IMR-90 (cell line): ENCODE results near the gene SIGLEC15. TPM values are rescaled to one million over a fixed set of nuclear protein-coding genes. Genes with fewer than 3 reads are reported as not detected.
A peak's percentile ranks its signal among the peaks of the same experiment; 100 is the strongest.

Experiments used
- ATAC-seq: fragments of 200-7000 bp; cut with Tn5 transposase; 2 replicates; pipeline ENCODE4 v1.9.1; 2020; ENCODE audit warnings: low read depth, mild to moderate bottlenecking, moderate library complexity
- BruUV-seq: library from RNA; stranded (reverse); fragments of 400-500 nt; replicated peaks from 2 replicates; lab custom pipeline; 2021; lab: Mats Ljungman, UMichigan
- CTCF ChIA-PET: fragments of 300-600 bp; formaldehyde crosslinking; extraction: SDS; loops from one replicate; lab custom pipeline; 2021; ENCODE audit warnings: antibody characterized with exemption; lab: Yijun Ruan, JAX
- POLR2A ChIA-PET: fragments of 300-600 bp; sonication (Branson Sonifier 250); formaldehyde crosslinking; loops from one replicate; lab custom pipeline; 2022; ENCODE audit warnings: antibody characterized with exemption; ENCODE audit not compliant: unreplicated experiment; lab: Charles Lee
- DNase-seq: peaks from one replicate; pipeline ENCODE4 v3.0.0; 2013
- H2AFZ ChIP-seq: replicated peaks from 2 replicates; pipeline ENCODE3; 2013; ENCODE audit warnings: low read length, mild to moderate bottlenecking; ENCODE audit not compliant: poor library complexity
- H2AK5ac ChIP-seq: 2 replicates; pipeline ENCODE4 v1.6.1; 2013; ENCODE audit warnings: low read depth, low read length, inconsistent platforms
- H2AK9ac ChIP-seq: replicated peaks from 2 replicates; pipeline ENCODE3; 2013; ENCODE audit warnings: mild to moderate bottlenecking, low read depth, low read length, moderate library complexity; ENCODE audit not compliant: poor library complexity
- H2BK120ac ChIP-seq: 2 replicates; pipeline ENCODE4 v1.6.1; 2013; ENCODE audit warnings: low read depth, low read length, inconsistent platforms
- H2BK15ac ChIP-seq: 3 replicates; pipeline ENCODE4 v1.6.1; 2013; ENCODE audit warnings: low read depth, low read length, inconsistent platforms
- H2BK20ac ChIP-seq: 2 replicates; pipeline ENCODE4 v1.6.1; 2013; ENCODE audit warnings: low read depth, mild to moderate bottlenecking, inconsistent platforms, low read length, moderate library complexity
- H2BK5ac ChIP-seq: 2 replicates; pipeline ENCODE4 v1.6.1; 2013; ENCODE audit warnings: mild to moderate bottlenecking, low read depth, low read length, inconsistent platforms; ENCODE audit not compliant: poor library complexity, severe bottlenecking
- H3K14ac ChIP-seq: replicated peaks from 2 replicates; pipeline ENCODE4 v1.6.1; 2013; ENCODE audit warnings: low read depth, low read length, inconsistent platforms
- H3K18ac ChIP-seq: 2 replicates; pipeline ENCODE4 v1.6.1; 2013; ENCODE audit warnings: low read depth, low read length, control low read depth
- H3K23ac ChIP-seq: 2 replicates; pipeline ENCODE4 v1.6.1; 2013; ENCODE audit warnings: low read depth, low read length, inconsistent platforms
- H3K27ac ChIP-seq: 2 replicates; pipeline ENCODE4 v1.5.1; 2013; ENCODE audit warnings: mild to moderate bottlenecking, control low read depth, low read length; ENCODE audit not compliant: insufficient read depth
- H3K27me3 ChIP-seq: 2 replicates; pipeline ENCODE4 v1.6.1; 2013; ENCODE audit warnings: low read length; ENCODE audit not compliant: control insufficient read depth, insufficient read depth
- H3K36me3 ChIP-seq: 2 replicates; pipeline ENCODE4 v1.6.1; 2013; ENCODE audit warnings: low read length, mixed read lengths; ENCODE audit not compliant: control insufficient read depth, insufficient read depth
- H3K4ac ChIP-seq: 2 replicates; pipeline ENCODE4 v1.6.1; 2013; ENCODE audit warnings: low read depth, low read length, inconsistent platforms
- H3K4me1 ChIP-seq: 2 replicates; pipeline ENCODE4 v1.6.1; 2013; ENCODE audit warnings: low read length, mixed read lengths; ENCODE audit not compliant: control insufficient read depth, insufficient read depth
- H3K4me2 ChIP-seq: 2 replicates; pipeline ENCODE4 v1.6.1; 2013; ENCODE audit warnings: low read depth, mild to moderate bottlenecking, control low read depth, low read length, moderate library complexity
- H3K4me3 ChIP-seq: 2 replicates; pipeline ENCODE4 v1.5.1; 2013; ENCODE audit warnings: low read depth, mild to moderate bottlenecking, control low read depth, low read length, moderate library complexity; ENCODE audit not compliant: insufficient read depth
- H3K56ac ChIP-seq: 2 replicates; pipeline ENCODE4 v1.6.1; 2013; ENCODE audit warnings: low read length, inconsistent platforms; ENCODE audit not compliant: insufficient read depth; ENCODE audit errors: extremely low read depth
- H3K79me1 ChIP-seq, 2 experiments: 2 replicates each; pipeline ENCODE4 v1.6.1; 2013; ENCODE audit warnings: low read length in 2 of 2, inconsistent platforms in 1 of 2, low read depth in 1 of 2
- H3K9ac ChIP-seq: 2 replicates; pipeline ENCODE4 v1.6.1; 2013; ENCODE audit warnings: low read depth, low read length, control low read depth
- H3K9me1 ChIP-seq: 2 replicates; pipeline ENCODE4 v1.6.1; 2013; ENCODE audit warnings: low read length, inconsistent platforms; ENCODE audit not compliant: insufficient read depth
- H3K9me3 ChIP-seq: 2 replicates; pipeline ENCODE4 v1.6.1; 2013; ENCODE audit warnings: low read length; ENCODE audit not compliant: control insufficient read depth, insufficient read depth
- H4K20me1 ChIP-seq: 2 replicates; pipeline ENCODE4 v1.6.1; 2013; ENCODE audit warnings: low read length, inconsistent platforms; ENCODE audit not compliant: insufficient read depth
- H4K5ac ChIP-seq: 2 replicates; pipeline ENCODE4 v1.6.1; 2013; ENCODE audit warnings: mild to moderate bottlenecking, low read depth, low read length, control low read depth
- H4K8ac ChIP-seq, 2 experiments: 2 replicates each; pipeline ENCODE4 v1.6.1; 2013; ENCODE audit warnings: low read depth in 2 of 2, low read length in 2 of 2, control low read depth in 1 of 2, inconsistent platforms in 1 of 2
- H4K91ac ChIP-seq: 2 replicates; pipeline ENCODE4 v1.6.1; 2013; ENCODE audit warnings: low read depth, low read length, inconsistent platforms; ENCODE audit not compliant: insufficient read depth
- BHLHE40 ChIP-seq: fragments of 150-350 bp; IDR thresholded peaks from 2 replicates; pipeline ENCODE4 v1.6.1; 2016; ENCODE audit warnings: mild to moderate bottlenecking, low read depth, low read length
- CEBPB ChIP-seq: IDR thresholded peaks from 2 replicates; pipeline ENCODE4 v1.6.1; 2012; ENCODE audit warnings: low read depth, low read length, improper control_type of control experiment
- CHD1 ChIP-seq: IDR thresholded peaks from 2 replicates; pipeline ENCODE4 v1.6.1; 2012; ENCODE audit warnings: low read depth, low read length, improper control_type of control experiment
- MAZ ChIP-seq: IDR thresholded peaks from 2 replicates; pipeline ENCODE4 v1.6.1; 2012; ENCODE audit warnings: low read depth, mild to moderate bottlenecking, low read length, improper control_type of control experiment, moderate library complexity, borderline replicate concordance
- dilution Hi-C: fragments of 300-500 bp; cut with HindIII; formaldehyde crosslinking; loops from one replicate; pipeline ENCODE4 v1.14.3; 2018; ENCODE audit warnings: low sequenced_read_pairs; ENCODE audit not compliant: unreplicated experiment
- in situ Hi-C: fragments of 300-500 bp; cut with MboI; formaldehyde crosslinking; loops from 3 replicates; pipeline ENCODE4 v1.14.3; 2019; ENCODE audit warnings: low sequenced_read_pairs, inconsistent platforms, mixed read lengths
- intact Hi-C: fragments of 100-400 bp; cut with micrococcal nuclease; formaldehyde crosslinking; loops from 2 replicates; pipeline ENCODE4 v1.10.0; 2022
- polyA plus RNA-seq, 3 experiments: library from polyadenylated mRNA; depleted of rRNA; stranded (reverse); fragments of >200 nt; gene quantifications; 2 replicates each; pipeline ENCODE4 v1.2.3, GENCODE V29; 2012; ENCODE audit warnings: low replicate concordance in 1 of 3
- total RNA-seq: library from RNA; depleted of rRNA; stranded (reverse); fragments of >200 nt; gene quantifications from 2 replicates; pipeline ENCODE4 v1.2.3, GENCODE V29; 2012

The SIGLEC15 gene
- total and polyA plus RNA-seq, 2 of the 4 experiments (the other 2 are of a cell fraction) = 1.1 to 1.8 TPM

DNA sequence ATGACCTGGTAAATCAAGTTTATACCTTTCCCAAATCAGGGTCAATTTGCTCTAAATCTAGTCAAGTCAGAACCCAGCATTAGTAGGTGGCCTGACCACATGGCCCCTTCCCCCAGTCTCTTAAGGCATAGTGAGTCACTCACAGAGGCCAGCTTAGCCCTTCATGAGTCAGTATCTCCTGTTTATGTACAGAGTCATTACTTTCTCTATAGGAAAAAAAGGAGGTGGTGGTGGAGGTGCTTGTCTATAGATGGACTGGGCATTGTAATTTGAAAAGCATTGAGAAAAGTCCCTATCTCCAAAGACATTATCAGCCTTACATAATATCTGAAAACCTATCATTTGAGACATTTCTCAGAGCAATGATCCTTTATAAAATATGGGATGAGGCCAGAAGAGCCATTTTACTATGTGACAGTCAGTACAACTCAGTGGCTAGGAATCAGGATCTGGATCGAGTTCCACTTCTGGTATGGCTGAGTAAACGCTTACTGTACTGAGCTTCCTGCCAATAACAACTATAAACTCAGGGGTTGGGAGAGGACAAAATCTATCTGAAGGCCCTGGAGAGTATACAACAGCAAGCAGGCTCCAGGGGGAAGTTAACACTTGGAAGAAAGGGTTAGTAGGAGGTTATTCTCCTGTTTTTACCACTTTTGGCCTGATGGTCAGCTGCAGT lies 22.5 kb upstream of the SIGLEC15 start (continued):
- TF ChIP-seq MAZ (no peak), BHLHE40 (peak; percentile 39)

DNA sequence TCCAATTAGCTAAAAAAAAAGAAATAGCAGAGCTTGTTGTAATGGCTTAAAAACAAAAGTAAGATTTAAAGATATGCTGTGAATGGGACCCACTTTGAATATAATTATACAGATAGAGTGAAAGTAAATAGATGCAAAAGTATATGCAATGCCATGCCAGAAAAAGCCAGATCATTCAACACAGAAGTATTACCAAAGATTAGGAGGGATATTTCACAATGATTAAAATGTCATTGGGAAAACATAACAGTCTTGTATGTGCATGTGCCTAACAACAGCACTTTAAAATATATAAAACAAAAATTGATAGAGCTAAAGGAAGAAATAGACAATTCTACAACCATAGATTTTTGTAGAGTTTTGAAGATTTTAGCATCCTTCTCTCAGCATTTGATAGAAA lies 19.9 kb upstream of the SIGLEC15 start:
- intact Hi-C loops (no loop called here), dilution Hi-C loops (no loop called here), in situ Hi-C loops (no loop called here)
- peak overlapping the region in 1 of 2 experiments; percentile 97; a peak in 1 of 4 replicates for H4K8ac ChIP-seq
- no peak overlapping the region for H2AK9ac ChIP-seq
- H2BK120ac ChIP-seq = no peak overlapping the region
- peak overlapping the region; percentile 87 for H2BK5ac ChIP-seq
- no peak overlapping the region for H4K5ac ChIP-seq
- no peak for DNase-seq
- H4K20me1 ChIP-seq = no peaks in the 10 kb centered on the region
- no peak overlapping the region for H3K9ac ChIP-seq
- no peaks in the 10 kb centered on the region for H3K27me3 ChIP-seq
- H2AK5ac ChIP-seq = no peak overlapping the region
- H3K79me1 ChIP-seq = peaks cover 0 to 22% of the 10 kb centered on the region in 2 experiments; a peak in 2 of 4 replicates
- no peak overlapping the region for H3K4ac ChIP-seq
- no peak overlapping the region for H3K18ac ChIP-seq
- no peak for ATAC-seq
- ChIA-PET POLR2A (no interaction called here), CTCF (interaction anchor here (0.7 to 1.0 kb wide), 3 partner anchors 44 to 82 kb away, joined by 3 to 4 read pairs (median 4); no protein-coding TSS in a partner anchor)
- no peak overlapping the region for H3K23ac ChIP-seq
- H2BK20ac ChIP-seq = peak overlapping the region; percentile 65; the same call in 1 of the 2 replicates
- BruUV-seq = no TSS peak
- peaks cover 6% of the 10 kb centered on the region; the same call in 1 of the 2 replicates for H3K9me3 ChIP-seq
- H3K56ac ChIP-seq = no peak overlapping the region
- peaks cover 24% of the 10 kb centered on the region for H3K4me1 ChIP-seq
- H3K4me2 ChIP-seq = no peak overlapping the region
- no peak overlapping the region; the same call in 2 of the 3 replicates for H2BK15ac ChIP-seq
- no peaks in the 10 kb centered on the region for H3K36me3 ChIP-seq
- H3K9me1 ChIP-seq = peaks cover 12% of the 10 kb centered on the region
- TF ChIP-seq CHD1 = no peak
- TF ChIP-seq CEBPB = peak; percentile 85
- no peak overlapping the region for H3K14ac ChIP-seq
- no peak overlapping the region for H2AFZ ChIP-seq
- no peak overlapping the region for H3K4me3 ChIP-seq
- no peak overlapping the region for H3K27ac ChIP-seq
- no peak overlapping the region for H4K91ac ChIP-seq
